ENCODE measurements around the gene NFATC2.
A peak's percentile ranks its signal among the peaks of the same experiment; 100 is the strongest.

Gene NFATC2

GRCh38 chr20:51449498-51450220 lies 92.9 kb downstream of the NFATC2 start:
- ChIA-PET CTCF (interaction anchor here (0.6 to 1.3 kb wide), 3 partner anchors 14 to 456 kb away, joined by 3 read pairs; no protein-coding TSS in a partner anchor), POLR2A (interaction anchor here (0.9 kb wide), 1 partner anchor 12 kb away, joined by 4 read pairs; no protein-coding TSS in a partner anchor)
- Histone ChIP-seq H3K27ac (ENCODE audit: extremely low read depth, low read depth, low read length) (no peak overlapping the region), H3K4me1 (ENCODE audit: control insufficient read depth, insufficient read depth, low read length) (no peaks in the 10 kb centered on the region), H3K36me3 (ENCODE audit: control insufficient read depth in 2 of 2, insufficient read depth in 1 of 2, low read length in 2 of 2) (no peaks in the 10 kb centered on the region), H3K4me3 (ENCODE audit: low read depth, low read length) (no peak overlapping the region), H3K9me3 (ENCODE audit: control insufficient read depth, insufficient read depth, low read depth, low read length) (no peaks in the 10 kb centered on the region)
- TF ChIP-seq ZNF433 (tag by site-specific recombination; IDR thresholded peaks at IDR 0.05; ENCODE audit: low read depth) (no peak), REST (tag by site-specific recombination; IDR thresholded peaks at IDR 0.05) (no peak), ZNF221 (tag by site-specific recombination; IDR thresholded peaks at IDR 0.05; ENCODE audit: borderline replicate concordance) (no peak), ZSCAN16 (tag by site-specific recombination; IDR thresholded peaks at IDR 0.05) (no peak), GFI1B (tag by site-specific recombination; IDR thresholded peaks at IDR 0.05) (no peak), ZNF664 (tag by site-specific recombination; IDR thresholded peaks at IDR 0.05) (peak; percentile 72; the same call in 1 of the 2 replicates)

- Histone ChIP-seq H3K36me3 (ENCODE audit: control insufficient read depth in 2 of 2, insufficient read depth in 1 of 2, low read length in 2 of 2) (no peaks in the 10 kb centered on the region), H3K4me3 (ENCODE audit: low read depth, low read length) (no peak overlapping the region), H3K9me3 (ENCODE audit: control insufficient read depth, insufficient read depth, low read depth, low read length) (no peaks in the 10 kb centered on the region), H3K4me1 (ENCODE audit: control insufficient read depth, insufficient read depth, low read length) (no peaks in the 10 kb centered on the region), H3K27ac (ENCODE audit: extremely low read depth, low read depth, low read length) (no peak overlapping the region)
- TF ChIP-seq HOXC10 (CRISPR knock-in tag; IDR thresholded peaks at IDR 0.05) (no peak), HOXA7 (CRISPR knock-in tag; IDR thresholded peaks at IDR 0.05; ENCODE audit: borderline replicate concordance) (no peak)
- ChIA-PET CTCF (no interaction called here), POLR2A (interaction anchor here (1.6 kb wide), 1 partner anchor 9 kb away, joined by 6 read pairs; no protein-coding TSS in a partner anchor)
Measured at GRCh38 chr20:51447765-51448148, 94.8 kb downstream of the NFATC2 start.

- POLR2A ChIA-PET: interaction anchor here (1.6 kb wide), 1 partner anchor 10 kb away, joined by 6 read pairs; no protein-coding TSS in a partner anchor
- H3K36me3 ChIP-seq (ENCODE audit: control insufficient read depth in 2 of 2, insufficient read depth in 1 of 2, low read length in 2 of 2): no peaks in the 10 kb centered on the region
- TF ChIP-seq ZBTB17 (tag by site-specific recombination; IDR thresholded peaks at IDR 0.05) (no peak), TRIM28 (IDR thresholded peaks at IDR 0.05; ENCODE audit: borderline replicate concordance, low read length) (no peak), ZNF791 (tag by site-specific recombination; IDR thresholded peaks at IDR 0.05) (no peak), ZBTB48 (tag by site-specific recombination; IDR thresholded peaks at IDR 0.05) (no peak), ZNF677 (tag by site-specific recombination; IDR thresholded peaks at IDR 0.05) (no peak), ZNF692 (tag by site-specific recombination; IDR thresholded peaks at IDR 0.05) (no peak), ZNF23 (tag by site-specific recombination; IDR thresholded peaks at IDR 0.05; ENCODE audit: borderline replicate concordance) (no peak), ZNF561 (tag by site-specific recombination; IDR thresholded peaks at IDR 0.05; ENCODE audit: borderline replicate concordance) (no peak), ZNF843 (tag by site-specific recombination; IDR thresholded peaks at IDR 0.05) (no peak), ZNF776 (tag by site-specific recombination; IDR thresholded peaks at IDR 0.05; ENCODE audit: borderline replicate concordance) (no peak), ZNF350 (tag by site-specific recombination; IDR thresholded peaks at IDR 0.05) (no peak), ZNF518A (tag by site-specific recombination; conservative IDR thresholded peaks at IDR 0.05; ENCODE audit: low read depth) (no peak), ZFP69B (tag by site-specific recombination; IDR thresholded peaks at IDR 0.05) (no peak)
Measured at GRCh38 chr20:51447097-51447764, 95.3 kb downstream of the NFATC2 start.

More at GRCh38 chr20:51447097-51447764, 95.3 kb downstream of the NFATC2 start:
- Histone ChIP-seq H3K4me3 (ENCODE audit: low read depth, low read length) (no peak overlapping the region), H3K4me1 (ENCODE audit: control insufficient read depth, insufficient read depth, low read length) (no peaks in the 10 kb centered on the region), H3K9me3 (ENCODE audit: control insufficient read depth, insufficient read depth, low read depth, low read length) (no peaks in the 10 kb centered on the region), H3K27ac (ENCODE audit: extremely low read depth, low read depth, low read length) (no peak overlapping the region)
- CTCF ChIA-PET: interaction anchor here (0.6 to 0.7 kb wide), 2 partner anchors 467 to 714 kb away, joined by 3 read pairs; no protein-coding TSS in a partner anchor

Data from HEK293 (cell line).